ENCODE data around the gene ASIC1.
A peak's percentile ranks its signal among the peaks of the same experiment; 100 is the strongest.

Gene ASIC1

GRCh38 chr12:50110127-50110761, 52.8 kb downstream of the ASIC1 start:
- peak overlapping the region; percentile 4 for H3K27ac ChIP-seq (ENCODE audit: low read depth, low read length, severe bottlenecking)
- no peak overlapping the region for H3K4me3 ChIP-seq (ENCODE audit: extremely low read depth, insufficient read depth, low read length, poor library complexity, severe bottlenecking)
- H3K36me3 ChIP-seq (ENCODE audit: control insufficient read depth, insufficient read depth, low read length): no peaks in the 10 kb centered on the region
- 64 to 76% methylated on average over 5 to 6 of the region's 8 CpGs for WGBS, 2 experiments (ENCODE audit: insufficient coverage in 2 of 2)
- H3K4me1 ChIP-seq (ENCODE audit: control insufficient read depth, insufficient read depth, low read length, poor library complexity, severe bottlenecking): peaks cover 15% of the 10 kb centered on the region
- H3K9me3 ChIP-seq (ENCODE audit: control insufficient read depth, low read length): no peaks in the 10 kb centered on the region

- no peaks in the 10 kb centered on the region for H3K9me3 ChIP-seq (ENCODE audit: control insufficient read depth, low read length)
- H3K4me3 ChIP-seq (ENCODE audit: extremely low read depth, insufficient read depth, low read length, poor library complexity, severe bottlenecking): no peak overlapping the region
- H3K27ac ChIP-seq (ENCODE audit: low read depth, low read length, severe bottlenecking): peak overlapping the region; percentile 75
- peaks cover 15% of the 10 kb centered on the region for H3K4me1 ChIP-seq (ENCODE audit: control insufficient read depth, insufficient read depth, low read length, poor library complexity, severe bottlenecking)
- H3K36me3 ChIP-seq (ENCODE audit: control insufficient read depth, insufficient read depth, low read length): peaks cover 3% of the 10 kb centered on the region
- 44 to 46% methylated on average over 6 of the region's 7 CpGs for WGBS, 2 experiments (ENCODE audit: insufficient coverage in 2 of 2)
Observed at GRCh38 chr12:50110762-50111351, 53.5 kb downstream of the ASIC1 start.

GRCh38 chr12:50111395-50111692, 53.9 kb downstream of the ASIC1 start:
- Histone ChIP-seq H3K4me3 (ENCODE audit: extremely low read depth, insufficient read depth, low read length, poor library complexity, severe bottlenecking) (peak overlapping the region; percentile 20), H3K27ac (ENCODE audit: low read depth, low read length, severe bottlenecking) (peak overlapping the region; percentile 75), H3K9me3 (ENCODE audit: control insufficient read depth, low read length) (no peaks in the 10 kb centered on the region), H3K4me1 (ENCODE audit: control insufficient read depth, insufficient read depth, low read length, poor library complexity, severe bottlenecking) (peaks cover 15% of the 10 kb centered on the region), H3K36me3 (ENCODE audit: control insufficient read depth, insufficient read depth, low read length) (peaks cover 6% of the 10 kb centered on the region)
- 4 to 11% methylated on average over 12 to 15 of the region's 19 CpGs for WGBS, 2 experiments (ENCODE audit: insufficient coverage in 2 of 2)

- Histone ChIP-seq H3K9me3 (ENCODE audit: control insufficient read depth, low read length) (no peaks in the 10 kb centered on the region), H3K27ac (ENCODE audit: low read depth, low read length, severe bottlenecking) (peak within 1 kb of the TSS; percentile 83), H3K4me3 (ENCODE audit: extremely low read depth, insufficient read depth, low read length, poor library complexity, severe bottlenecking) (peak within 1 kb of the TSS; percentile 81), H3K4me1 (ENCODE audit: control insufficient read depth, insufficient read depth, low read length, poor library complexity, severe bottlenecking) (peaks cover 15% of the 10 kb centered on the region), H3K36me3 (ENCODE audit: control insufficient read depth, insufficient read depth, low read length) (peaks cover 11% of the 10 kb centered on the region)
- whole genome bisulfite sequencing, 2 experiments (ENCODE audit: insufficient coverage in 2 of 2): 0% methylated on average over 54 to 56 of the region's 59 CpGs
Observed at GRCh38 chr12:50111693-50112455, 54.5 kb downstream of the ASIC1 start, which contains the start of gene COX14. COX14 (plus strand) TSS chr12:50112236; CDS start chr12:50120044, 7,808 bp downstream.

- WGBS, 2 experiments (ENCODE audit: insufficient coverage in 2 of 2): 6 to 19% methylated on average over 16 to 21 of the region's 26 CpGs
- Histone ChIP-seq H3K36me3 (ENCODE audit: control insufficient read depth, insufficient read depth, low read length) (peaks cover 12% of the 10 kb centered on the region), H3K27ac (ENCODE audit: low read depth, low read length, severe bottlenecking) (peak overlapping the region; percentile 83), H3K9me3 (ENCODE audit: control insufficient read depth, low read length) (no peaks in the 10 kb centered on the region), H3K4me3 (ENCODE audit: extremely low read depth, insufficient read depth, low read length, poor library complexity, severe bottlenecking) (peak overlapping the region; percentile 81), H3K4me1 (ENCODE audit: control insufficient read depth, insufficient read depth, low read length, poor library complexity, severe bottlenecking) (peaks cover 15% of the 10 kb centered on the region)
Observed at GRCh38 chr12:50112456-50113218, 55.2 kb downstream of the ASIC1 start.

- H3K36me3 ChIP-seq (ENCODE audit: control insufficient read depth, insufficient read depth, low read length): peaks cover 35% of the 10 kb centered on the region
- 88 to 93% methylated on average over 5 to 6 of the region's 6 CpGs for WGBS, 2 experiments (ENCODE audit: insufficient coverage in 2 of 2)
- H3K27ac ChIP-seq (ENCODE audit: low read depth, low read length, severe bottlenecking): no peak overlapping the region
- no peaks in the 10 kb centered on the region for H3K9me3 ChIP-seq (ENCODE audit: control insufficient read depth, low read length)
- no peak overlapping the region for H3K4me3 ChIP-seq (ENCODE audit: extremely low read depth, insufficient read depth, low read length, poor library complexity, severe bottlenecking)
- no peaks in the 10 kb centered on the region for H3K4me1 ChIP-seq (ENCODE audit: control insufficient read depth, insufficient read depth, low read length, poor library complexity, severe bottlenecking)
Observed at GRCh38 chr12:50117057-50117622, 59.7 kb downstream of the ASIC1 start.

GRCh38 chr12:50119387-50119786, 62.0 kb downstream of the ASIC1 start:
- Histone ChIP-seq H3K9me3 (ENCODE audit: control insufficient read depth, low read length) (no peaks in the 10 kb centered on the region), H3K27ac (ENCODE audit: low read depth, low read length, severe bottlenecking) (no peak overlapping the region), H3K36me3 (ENCODE audit: control insufficient read depth, insufficient read depth, low read length) (peaks cover 47% of the 10 kb centered on the region), H3K4me3 (ENCODE audit: extremely low read depth, insufficient read depth, low read length, poor library complexity, severe bottlenecking) (no peak overlapping the region), H3K4me1 (ENCODE audit: control insufficient read depth, insufficient read depth, low read length, poor library complexity, severe bottlenecking) (no peaks in the 10 kb centered on the region)
- no CpG with 5 or more reads among the region's 2 CpGs for WGBS, 2 experiments (ENCODE audit: insufficient coverage in 2 of 2)

GRCh38 chr12:50120521-50120920, 63.1 kb downstream of the ASIC1 start:
- 94 to 100% methylated on average over 2 to 3 of the region's 3 CpGs for WGBS, 2 experiments (ENCODE audit: insufficient coverage in 2 of 2)

GRCh38 chr12:50120953-50121352, 63.6 kb downstream of the ASIC1 start:
- Histone ChIP-seq H3K36me3 (ENCODE audit: control insufficient read depth, insufficient read depth, low read length) (peaks cover 48% of the 10 kb centered on the region), H3K4me3 (ENCODE audit: extremely low read depth, insufficient read depth, low read length, poor library complexity, severe bottlenecking) (no peak overlapping the region), H3K9me3 (ENCODE audit: control insufficient read depth, low read length) (no peaks in the 10 kb centered on the region), H3K4me1 (ENCODE audit: control insufficient read depth, insufficient read depth, low read length, poor library complexity, severe bottlenecking) (no peaks in the 10 kb centered on the region), H3K27ac (ENCODE audit: low read depth, low read length, severe bottlenecking) (no peak overlapping the region)
- 84 to 92% methylated on average over 3 of the region's 3 CpGs for WGBS, 2 experiments (ENCODE audit: insufficient coverage in 2 of 2)

More at GRCh38 chr12:50120521-50120920, 63.1 kb downstream of the ASIC1 start:
- H3K27ac ChIP-seq (ENCODE audit: low read depth, low read length, severe bottlenecking): no peak overlapping the region
- H3K36me3 ChIP-seq (ENCODE audit: control insufficient read depth, insufficient read depth, low read length): peaks cover 51% of the 10 kb centered on the region
- H3K4me3 ChIP-seq (ENCODE audit: extremely low read depth, insufficient read depth, low read length, poor library complexity, severe bottlenecking): no peak overlapping the region
- H3K9me3 ChIP-seq (ENCODE audit: control insufficient read depth, low read length): no peaks in the 10 kb centered on the region
- H3K4me1 ChIP-seq (ENCODE audit: control insufficient read depth, insufficient read depth, low read length, poor library complexity, severe bottlenecking): no peaks in the 10 kb centered on the region

GRCh38 chr12:50121641-50122040, 64.2 kb downstream of the ASIC1 start:
- H3K36me3 ChIP-seq (ENCODE audit: control insufficient read depth, insufficient read depth, low read length): peaks cover 44% of the 10 kb centered on the region
- no peaks in the 10 kb centered on the region for H3K9me3 ChIP-seq (ENCODE audit: control insufficient read depth, low read length)
- no peak overlapping the region for H3K4me3 ChIP-seq (ENCODE audit: extremely low read depth, insufficient read depth, low read length, poor library complexity, severe bottlenecking)
- H3K27ac ChIP-seq (ENCODE audit: low read depth, low read length, severe bottlenecking): no peak overlapping the region
- 54 to 100% methylated on average over 2 to 3 of the region's 5 CpGs for WGBS, 2 experiments (ENCODE audit: insufficient coverage in 2 of 2)
- H3K4me1 ChIP-seq (ENCODE audit: control insufficient read depth, insufficient read depth, low read length, poor library complexity, severe bottlenecking): no peaks in the 10 kb centered on the region

All from mesodermal cell (in vitro differentiated cells).